ENCODE data around the gene HLA-DOA.

The HLA-DOA gene

GRCh38 chr6:32968867-32969684, 40.3 kb downstream of the HLA-DOA start:
- no peaks in the 10 kb centered on the region for H3K27me3 ChIP-seq (ENCODE audit: control insufficient read depth, insufficient read depth, low read length)
- peak overlapping the region; percentile 98 for H3K9ac ChIP-seq (ENCODE audit: low read length)
- H3K4me3 ChIP-seq (ENCODE audit: low read length) = peak overlapping the region; percentile 89
- peaks cover 6% of the 10 kb centered on the region for H3K4me1 ChIP-seq (ENCODE audit: control insufficient read depth, low read depth, low read length)
- no peaks in the 10 kb centered on the region for H3K9me3 ChIP-seq (ENCODE audit: control insufficient read depth, low read depth, low read length)
- H3K36me3 ChIP-seq (ENCODE audit: control insufficient read depth, low read depth, low read length) = peaks cover 19% of the 10 kb centered on the region
- H3K27ac ChIP-seq (ENCODE audit: low read length) = peak overlapping the region; percentile 100

- Histone ChIP-seq H3K36me3 (ENCODE audit: control insufficient read depth, low read depth, low read length) (peaks cover 12% of the 10 kb centered on the region), H3K9me3 (ENCODE audit: control insufficient read depth, low read depth, low read length) (no peaks in the 10 kb centered on the region), H3K4me1 (ENCODE audit: control insufficient read depth, low read depth, low read length) (peaks cover 6% of the 10 kb centered on the region), H3K9ac (ENCODE audit: low read length) (peak within 1 kb of the TSS; percentile 98), H3K4me3 (ENCODE audit: low read length) (peak within 1 kb of the TSS; percentile 89), H3K27ac (ENCODE audit: low read length) (peak within 1 kb of the TSS; percentile 100), H3K27me3 (ENCODE audit: control insufficient read depth, insufficient read depth, low read length) (no peaks in the 10 kb centered on the region)
Observed at GRCh38 chr6:32968093-32968866, 41.1 kb downstream of the HLA-DOA start, which contains the start of gene BRD2. TSS of gene BRD2 (plus strand) at chr6:32968594. CDS start at chr6:32972899, 4,305 bp downstream.

GRCh38 chr6:32967151-32968091, 42.0 kb downstream of the HLA-DOA start:
- no peaks in the 10 kb centered on the region for H3K9me3 ChIP-seq (ENCODE audit: control insufficient read depth, low read depth, low read length)
- peaks cover 6% of the 10 kb centered on the region for H3K4me1 ChIP-seq (ENCODE audit: control insufficient read depth, low read depth, low read length)
- H3K9ac ChIP-seq (ENCODE audit: low read length) = peak overlapping the region; percentile 98
- no peaks in the 10 kb centered on the region for H3K27me3 ChIP-seq (ENCODE audit: control insufficient read depth, insufficient read depth, low read length)
- H3K27ac ChIP-seq (ENCODE audit: low read length) = peak overlapping the region; percentile 100
- H3K4me3 ChIP-seq (ENCODE audit: low read length) = peak overlapping the region; percentile 89
- H3K36me3 ChIP-seq (ENCODE audit: control insufficient read depth, low read depth, low read length) = peaks cover 3% of the 10 kb centered on the region

GRCh38 chr6:32964776-32965175, 44.6 kb downstream of the HLA-DOA start:
- Histone ChIP-seq H3K4me1 (ENCODE audit: control insufficient read depth, low read depth, low read length) (peaks cover 6% of the 10 kb centered on the region), H3K9ac (ENCODE audit: low read length) (no peak overlapping the region), H3K27ac (ENCODE audit: low read length) (no peak overlapping the region)

GRCh38 chr6:32963866-32964265, 45.5 kb downstream of the HLA-DOA start:
- Histone ChIP-seq H3K36me3 (ENCODE audit: control insufficient read depth, low read depth, low read length) (no peaks in the 10 kb centered on the region), H3K27me3 (ENCODE audit: control insufficient read depth, insufficient read depth, low read length) (no peaks in the 10 kb centered on the region), H3K4me1 (ENCODE audit: control insufficient read depth, low read depth, low read length) (peaks cover 6% of the 10 kb centered on the region), H3K27ac (ENCODE audit: low read length) (no peak overlapping the region), H3K9ac (ENCODE audit: low read length) (no peak overlapping the region), H3K9me3 (ENCODE audit: control insufficient read depth, low read depth, low read length) (no peaks in the 10 kb centered on the region), H3K4me3 (ENCODE audit: low read length) (no peak overlapping the region)

More at GRCh38 chr6:32964776-32965175, 44.6 kb downstream of the HLA-DOA start:
- Histone ChIP-seq H3K36me3 (ENCODE audit: control insufficient read depth, low read depth, low read length) (no peaks in the 10 kb centered on the region), H3K4me3 (ENCODE audit: low read length) (no peak overlapping the region), H3K9me3 (ENCODE audit: control insufficient read depth, low read depth, low read length) (no peaks in the 10 kb centered on the region), H3K27me3 (ENCODE audit: control insufficient read depth, insufficient read depth, low read length) (no peaks in the 10 kb centered on the region)

- Histone ChIP-seq H3K27ac (ENCODE audit: low read length) (no peak overlapping the region), H3K4me3 (ENCODE audit: low read length) (no peak overlapping the region), H3K4me1 (ENCODE audit: control insufficient read depth, low read depth, low read length) (peaks cover 6% of the 10 kb centered on the region), H3K27me3 (ENCODE audit: control insufficient read depth, insufficient read depth, low read length) (no peaks in the 10 kb centered on the region), H3K9ac (ENCODE audit: low read length) (no peak overlapping the region), H3K9me3 (ENCODE audit: control insufficient read depth, low read depth, low read length) (no peaks in the 10 kb centered on the region), H3K36me3 (ENCODE audit: control insufficient read depth, low read depth, low read length) (no peaks in the 10 kb centered on the region)
Observed at GRCh38 chr6:32962213-32962826, 47.1 kb downstream of the HLA-DOA start.

- H3K36me3 ChIP-seq (ENCODE audit: control insufficient read depth, low read depth, low read length) = no peaks in the 10 kb centered on the region
- no peaks in the 10 kb centered on the region for H3K4me1 ChIP-seq (ENCODE audit: control insufficient read depth, low read depth, low read length)
- no peak overlapping the region for H3K27ac ChIP-seq (ENCODE audit: low read length)
- H3K4me3 ChIP-seq (ENCODE audit: low read length) = no peak overlapping the region
- no peaks in the 10 kb centered on the region for H3K9me3 ChIP-seq (ENCODE audit: control insufficient read depth, low read depth, low read length)
- H3K27me3 ChIP-seq (ENCODE audit: control insufficient read depth, insufficient read depth, low read length) = no peaks in the 10 kb centered on the region
- no peak overlapping the region for H3K9ac ChIP-seq (ENCODE audit: low read length)
Observed at GRCh38 chr6:32960563-32960962, 48.8 kb downstream of the HLA-DOA start.

- H3K4me1 ChIP-seq (ENCODE audit: control insufficient read depth, low read depth, low read length) = peaks cover 6% of the 10 kb centered on the region
- no peaks in the 10 kb centered on the region for H3K9me3 ChIP-seq (ENCODE audit: control insufficient read depth, low read depth, low read length)
- no peak overlapping the region for H3K4me3 ChIP-seq (ENCODE audit: low read length)
- H3K36me3 ChIP-seq (ENCODE audit: control insufficient read depth, low read depth, low read length) = no peaks in the 10 kb centered on the region
- no peak overlapping the region for H3K27ac ChIP-seq (ENCODE audit: low read length)
- no peaks in the 10 kb centered on the region for H3K27me3 ChIP-seq (ENCODE audit: control insufficient read depth, insufficient read depth, low read length)
- H3K9ac ChIP-seq (ENCODE audit: low read length) = no peak overlapping the region
Observed at GRCh38 chr6:32956176-32956575, 53.2 kb downstream of the HLA-DOA start.

- Histone ChIP-seq H3K27me3 (ENCODE audit: control insufficient read depth, insufficient read depth, low read length) (no peaks in the 10 kb centered on the region), H3K4me3 (ENCODE audit: low read length) (no peak overlapping the region), H3K9me3 (ENCODE audit: control insufficient read depth, low read depth, low read length) (no peaks in the 10 kb centered on the region), H3K9ac (ENCODE audit: low read length) (no peak overlapping the region), H3K4me1 (ENCODE audit: control insufficient read depth, low read depth, low read length) (peaks cover 6% of the 10 kb centered on the region), H3K27ac (ENCODE audit: low read length) (no peak overlapping the region), H3K36me3 (ENCODE audit: control insufficient read depth, low read depth, low read length) (no peaks in the 10 kb centered on the region)
Observed at GRCh38 chr6:32954986-32955802, 54.2 kb downstream of the HLA-DOA start.

GRCh38 chr6:32954267-32954666, 55.1 kb downstream of the HLA-DOA start:
- Histone ChIP-seq H3K27me3 (ENCODE audit: control insufficient read depth, insufficient read depth, low read length) (no peaks in the 10 kb centered on the region), H3K36me3 (ENCODE audit: control insufficient read depth, low read depth, low read length) (no peaks in the 10 kb centered on the region), H3K27ac (ENCODE audit: low read length) (no peak overlapping the region), H3K9ac (ENCODE audit: low read length) (no peak overlapping the region), H3K4me1 (ENCODE audit: control insufficient read depth, low read depth, low read length) (peaks cover 6% of the 10 kb centered on the region), H3K9me3 (ENCODE audit: control insufficient read depth, low read depth, low read length) (no peaks in the 10 kb centered on the region), H3K4me3 (ENCODE audit: low read length) (no peak overlapping the region)
